ENCODE measurements around the gene L2HGDH. TPM values are rescaled to one million over a fixed set of nuclear protein-coding genes. Genes with fewer than 3 reads are reported as not detected.
"Not testable (repeated sequence)": the region's sequence is repeated elsewhere in the genome, so short reads cannot be mapped to it uniquely, and the experiment has no call there.

L2HGDH gene
- total RNA-seq, 2 donors from 2014 or later: 11.4 to 12.3 TPM

DNA sequence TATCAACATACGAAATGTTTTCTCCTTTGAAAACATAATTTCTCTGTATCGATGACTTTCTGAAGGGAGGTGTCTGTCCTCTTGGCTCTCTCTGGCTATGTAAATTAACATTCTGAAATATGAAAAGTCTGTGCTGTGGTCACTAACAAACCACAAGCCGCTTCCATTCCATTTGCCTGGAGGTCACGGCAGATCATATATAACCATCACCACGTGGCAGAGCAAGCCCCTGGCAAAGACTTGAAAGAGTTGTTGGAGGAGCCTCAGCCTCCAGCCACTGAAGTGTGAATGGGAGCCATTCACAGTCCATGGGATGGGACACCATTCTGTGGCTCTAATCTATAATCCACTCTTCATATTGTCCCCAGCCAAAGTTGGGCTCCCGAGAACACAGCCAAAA lies 45.1 kb upstream of the L2HGDH start:
- H3K9ac ChIP-seq (ENCODE audit: low read depth in 2 of 2, low read length in 2 of 2): no peak overlapping the region
- TF ChIP-seq, protein P1, sequence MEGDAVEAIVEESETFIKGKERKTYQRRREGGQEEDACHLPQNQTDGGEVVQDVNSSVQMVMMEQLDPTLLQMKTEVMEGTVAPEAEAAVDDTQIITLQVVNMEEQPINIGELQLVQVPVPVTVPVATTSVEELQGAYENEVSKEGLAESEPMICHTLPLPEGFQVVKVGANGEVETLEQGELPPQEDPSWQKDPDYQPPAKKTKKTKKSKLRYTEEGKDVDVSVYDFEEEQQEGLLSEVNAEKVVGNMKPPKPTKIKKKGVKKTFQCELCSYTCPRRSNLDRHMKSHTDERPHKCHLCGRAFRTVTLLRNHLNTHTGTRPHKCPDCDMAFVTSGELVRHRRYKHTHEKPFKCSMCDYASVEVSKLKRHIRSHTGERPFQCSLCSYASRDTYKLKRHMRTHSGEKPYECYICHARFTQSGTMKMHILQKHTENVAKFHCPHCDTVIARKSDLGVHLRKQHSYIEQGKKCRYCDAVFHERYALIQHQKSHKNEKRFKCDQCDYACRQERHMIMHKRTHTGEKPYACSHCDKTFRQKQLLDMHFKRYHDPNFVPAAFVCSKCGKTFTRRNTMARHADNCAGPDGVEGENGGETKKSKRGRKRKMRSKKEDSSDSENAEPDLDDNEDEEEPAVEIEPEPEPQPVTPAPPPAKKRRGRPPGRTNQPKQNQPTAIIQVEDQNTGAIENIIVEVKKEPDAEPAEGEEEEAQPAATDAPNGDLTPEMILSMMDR (IDR thresholded peaks at IDR 0.05): no peak
- DNase-seq: no peak
- no peaks in the 10 kb centered on the region for H3K4me1 ChIP-seq
- intact Hi-C loops (cut with DNase I): no loop called here
- no peaks in the 10 kb centered on the region for H3K27me3 ChIP-seq
- H3K4me3 ChIP-seq: no peak overlapping the region
- no peaks in the 10 kb centered on the region for H3K9me3 ChIP-seq
- H3K36me3 ChIP-seq: no peaks in the 10 kb centered on the region
- no peak overlapping the region for H3K27ac ChIP-seq

GRCh38 chr14:50356283-50356682 lies 44.3 kb upstream of the L2HGDH start:
- DNase-seq; intact Hi-C loops (cut with DNase I); H3K27ac ChIP-seq; H3K4me3 ChIP-seq; H3K36me3 ChIP-seq; H3K9ac ChIP-seq (ENCODE audit: low read depth in 2 of 2, low read length in 2 of 2); H3K9me3 ChIP-seq; H3K4me1 ChIP-seq; H3K27me3 ChIP-seq: not testable (repeated sequence)

GRCh38 chr14:50355692-50356091 lies 43.7 kb upstream of the L2HGDH start:
- no peaks in the 10 kb centered on the region for H3K9me3 ChIP-seq
- TF ChIP-seq, protein P1 (IDR thresholded peaks at IDR 0.05): no peak
- H3K27me3 ChIP-seq: no peaks in the 10 kb centered on the region
- no peak for DNase-seq
- no peaks in the 10 kb centered on the region for H3K4me1 ChIP-seq
- no peak overlapping the region for H3K4me3 ChIP-seq
- intact Hi-C loops (cut with DNase I): no loop called here
- H3K27ac ChIP-seq: no peak overlapping the region
- H3K9ac ChIP-seq (ENCODE audit: low read depth in 2 of 2, low read length in 2 of 2): no peak overlapping the region
- H3K36me3 ChIP-seq: no peaks in the 10 kb centered on the region

DNA sequence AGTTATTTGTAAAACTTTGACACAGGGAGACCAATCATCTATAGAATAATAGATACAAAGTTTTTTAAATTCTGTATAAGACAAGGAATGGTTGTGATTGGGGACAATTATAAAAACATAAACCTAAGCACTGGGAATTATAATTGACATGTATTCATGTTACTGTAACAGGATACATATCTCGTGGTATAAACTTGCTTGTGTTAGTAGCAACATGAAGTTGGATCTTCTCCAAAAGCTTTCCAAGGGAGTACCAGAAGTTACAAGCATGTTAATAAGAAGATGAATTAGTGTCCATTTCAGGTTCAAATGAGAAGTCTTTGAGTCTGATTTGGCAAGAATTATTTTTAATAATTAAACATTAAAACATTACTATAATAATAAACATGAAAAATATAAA lies 42.5 kb upstream of the L2HGDH start:
- Histone ChIP-seq H3K27ac (no peak overlapping the region), H3K4me3 (no peak overlapping the region), H3K36me3 (no peaks in the 10 kb centered on the region), H3K9ac (ENCODE audit: low read depth in 2 of 2, low read length in 2 of 2) (no peak overlapping the region), H3K9me3 (no peaks in the 10 kb centered on the region), H3K4me1 (no peaks in the 10 kb centered on the region), H3K27me3 (no peaks in the 10 kb centered on the region)
- intact Hi-C loops (cut with DNase I): no loop called here
- TF ChIP-seq, protein P1 (IDR thresholded peaks at IDR 0.05): peak; percentile 5
- DNase-seq: no peak

- Histone ChIP-seq H3K27ac (no peak overlapping the region), H3K4me3 (no peak overlapping the region), H3K9me3 (no peaks in the 10 kb centered on the region), H3K36me3 (no peaks in the 10 kb centered on the region), H3K27me3 (no peaks in the 10 kb centered on the region), H3K4me1 (no peaks in the 10 kb centered on the region), H3K9ac (ENCODE audit: low read depth in 2 of 2, low read length in 2 of 2) (no peak overlapping the region)
- DNase-seq: no peak
- TF ChIP-seq, protein P1 (IDR thresholded peaks at IDR 0.05): no peak
- intact Hi-C loops (cut with DNase I): no loop called here
Measured at GRCh38 chr14:50353126-50353525, 41.1 kb upstream of the L2HGDH start.

DNA sequence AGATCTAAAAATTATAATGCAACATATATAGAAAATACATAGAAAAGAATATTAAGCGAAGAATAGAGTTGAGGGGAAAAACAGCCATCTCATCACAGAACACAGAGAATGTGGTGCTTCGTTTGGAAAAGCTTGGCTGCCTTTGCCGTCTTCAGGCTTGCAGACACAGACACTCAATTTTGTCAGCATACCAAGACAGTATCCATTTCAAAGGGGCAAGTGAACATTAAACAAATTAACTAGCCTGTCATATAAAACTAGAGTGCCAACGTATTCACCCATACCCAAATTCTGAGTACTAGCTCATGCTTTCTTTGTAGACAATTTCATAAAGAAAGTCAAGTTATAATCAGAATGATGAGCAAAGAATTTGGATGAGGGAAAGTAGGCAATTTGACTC lies 40.6 kb upstream of the L2HGDH start:
- Histone ChIP-seq H3K27ac (no peak overlapping the region), H3K4me3 (no peak overlapping the region), H3K36me3 (no peaks in the 10 kb centered on the region), H3K9ac (ENCODE audit: low read depth in 2 of 2, low read length in 2 of 2) (no peak overlapping the region), H3K4me1 (no peaks in the 10 kb centered on the region), H3K9me3 (no peaks in the 10 kb centered on the region), H3K27me3 (no peaks in the 10 kb centered on the region)
- intact Hi-C loops (cut with DNase I): no loop called here
- DNase-seq: no peak
- TF ChIP-seq, protein P1 (IDR thresholded peaks at IDR 0.05): no peak
